ENCODE results near the gene RFC2.

The RFC2 gene

GRCh38 chr7:74282748-74283459 is 28.7 kb upstream of the RFC2 start:
- Histone ChIP-seq H3K27ac (ENCODE audit: low read length) (no peak overlapping the region), H3K27me3 (ENCODE audit: insufficient read depth, low read length, poor library complexity) (no peaks in the 10 kb centered on the region), H2AFZ (ENCODE audit: low read depth, low read length) (no peak overlapping the region), H3K9ac (ENCODE audit: low read depth, low read length) (no peak overlapping the region), H4K20me1 (ENCODE audit: insufficient read depth, low read length) (no peaks in the 10 kb centered on the region), H3K36me3 (ENCODE audit: insufficient read depth, low read length) (no peaks in the 10 kb centered on the region), H3K4me1 (ENCODE audit: insufficient read depth, low read length) (no peaks in the 10 kb centered on the region), H3K4me2 (ENCODE audit: insufficient read depth, low read length) (no peak overlapping the region), H3K79me2 (ENCODE audit: insufficient read depth, low read length) (no peaks in the 10 kb centered on the region), H3K9me3 (ENCODE audit: insufficient read depth, low read length, severe bottlenecking) (no peaks in the 10 kb centered on the region), H3K4me3 (ENCODE audit: low read depth in 1 of 2, low read length in 2 of 2) (no peak overlapping the region)
- ATAC-seq (ENCODE audit: insufficient read depth, low read depth) (no peak), DNase-seq (no peak)
- TF ChIP-seq CTCF (IDR thresholded peaks at IDR 0.05; ENCODE audit: borderline replicate concordance, extremely low read depth, low read length, poor library complexity, severe bottlenecking), result no peak
- TF ChIP-seq EZH2 (IDR thresholded peaks at IDR 0.05; ENCODE audit: borderline replicate concordance, low read depth, low read length, severe bottlenecking), result no peak

- H3K36me3 ChIP-seq (ENCODE audit: insufficient read depth, low read length), result no peaks in the 10 kb centered on the region
- no peaks in the 10 kb centered on the region for H3K79me2 ChIP-seq (ENCODE audit: insufficient read depth, low read length)
- no peaks in the 10 kb centered on the region for H4K20me1 ChIP-seq (ENCODE audit: insufficient read depth, low read length)
- H2AFZ ChIP-seq (ENCODE audit: low read depth, low read length), result no peak overlapping the region
- H3K27ac ChIP-seq (ENCODE audit: low read length), result no peak overlapping the region
- no peak overlapping the region for H3K9ac ChIP-seq (ENCODE audit: low read depth, low read length)
- H3K4me3 ChIP-seq (ENCODE audit: low read depth in 1 of 2, low read length in 2 of 2), result no peak overlapping the region
- H3K4me2 ChIP-seq (ENCODE audit: insufficient read depth, low read length), result no peak overlapping the region
- ATAC-seq (ENCODE audit: insufficient read depth, low read depth) (no peak), DNase-seq (no peak)
- TF ChIP-seq CTCF (IDR thresholded peaks at IDR 0.05; ENCODE audit: borderline replicate concordance, extremely low read depth, low read length, poor library complexity, severe bottlenecking) (no peak), EZH2 (IDR thresholded peaks at IDR 0.05; ENCODE audit: borderline replicate concordance, low read depth, low read length, severe bottlenecking) (no peak)
- no peaks in the 10 kb centered on the region for H3K27me3 ChIP-seq (ENCODE audit: insufficient read depth, low read length, poor library complexity)
- no peaks in the 10 kb centered on the region for H3K9me3 ChIP-seq (ENCODE audit: insufficient read depth, low read length, severe bottlenecking)
- H3K4me1 ChIP-seq (ENCODE audit: insufficient read depth, low read length), result no peaks in the 10 kb centered on the region
Measured at GRCh38 chr7:74280985-74281384, 26.8 kb upstream of the RFC2 start.

DNA sequence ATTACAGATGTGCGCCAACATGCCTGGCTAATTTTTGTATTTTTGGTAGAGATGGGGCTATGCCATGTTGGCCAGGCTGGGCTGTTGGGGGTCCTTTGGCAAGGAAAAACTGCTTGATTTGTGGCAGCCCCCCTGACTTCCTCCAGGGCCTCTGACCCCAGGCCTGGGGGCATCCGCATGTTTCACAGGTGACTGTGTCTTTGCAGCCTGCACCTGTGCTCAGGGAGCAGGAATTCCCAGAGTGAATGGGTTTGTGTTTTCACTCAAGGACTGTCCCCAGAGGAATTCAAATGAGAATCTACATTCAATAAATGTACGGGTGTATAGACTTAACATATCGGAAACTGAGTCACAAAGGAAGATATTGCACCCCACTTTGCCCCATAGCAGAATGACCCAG is 23.4 kb upstream of the RFC2 start:
- Histone ChIP-seq H3K4me3 (ENCODE audit: low read depth in 1 of 2, low read length in 2 of 2) (no peak overlapping the region), H3K36me3 (ENCODE audit: insufficient read depth, low read length) (no peaks in the 10 kb centered on the region), H4K20me1 (ENCODE audit: insufficient read depth, low read length) (no peaks in the 10 kb centered on the region), H3K4me1 (ENCODE audit: insufficient read depth, low read length) (no peaks in the 10 kb centered on the region), H3K79me2 (ENCODE audit: insufficient read depth, low read length) (no peaks in the 10 kb centered on the region), H3K9ac (ENCODE audit: low read depth, low read length) (no peak overlapping the region), H3K9me3 (ENCODE audit: insufficient read depth, low read length, severe bottlenecking) (no peaks in the 10 kb centered on the region), H3K27ac (ENCODE audit: low read length) (no peak overlapping the region), H3K4me2 (ENCODE audit: insufficient read depth, low read length) (no peak overlapping the region), H3K27me3 (ENCODE audit: insufficient read depth, low read length, poor library complexity) (no peaks in the 10 kb centered on the region), H2AFZ (ENCODE audit: low read depth, low read length) (no peak overlapping the region)
- no peak for DNase-seq
- ATAC-seq (ENCODE audit: insufficient read depth, low read depth), result no peak
- TF ChIP-seq EZH2 (IDR thresholded peaks at IDR 0.05; ENCODE audit: borderline replicate concordance, low read depth, low read length, severe bottlenecking) (no peak), CTCF (IDR thresholded peaks at IDR 0.05; ENCODE audit: borderline replicate concordance, extremely low read depth, low read length, poor library complexity, severe bottlenecking) (no peak)

All from DND-41 (cell line).